Glutamatergic neuron (in vitro differentiated cells): Measurements from ENCODE around the gene PDCD2L. TPM values are rescaled to one million over a fixed set of nuclear protein-coding genes. Genes with fewer than 3 reads are reported as not detected.
"Not testable (repeated sequence)": the region's sequence is repeated elsewhere in the genome, so short reads cannot be mapped to it uniquely, and the experiment has no call there.

Source experiments
- DNase-seq: peaks from one replicate; pipeline ENCODE4 v3.0.0; 2022
- H3K27ac Mint-ChIP-seq: one replicate; pipeline ENCODE4 v1.8.0; 2020; ENCODE audit warnings: mild to moderate bottlenecking, mixed read lengths, inconsistent platforms; ENCODE audit not compliant: unreplicated experiment
- H3K27me3 Mint-ChIP-seq: one replicate; pipeline ENCODE4 v1.8.0; 2020; ENCODE audit warnings: mild to moderate bottlenecking, moderate library complexity, mixed read lengths, inconsistent platforms; ENCODE audit not compliant: unreplicated experiment
- H3K36me3 Mint-ChIP-seq: one replicate; pipeline ENCODE4 v1.8.0; 2020; ENCODE audit warnings: mild to moderate bottlenecking, mixed read lengths, inconsistent platforms; ENCODE audit not compliant: unreplicated experiment
- H3K4me1 Mint-ChIP-seq: one replicate; pipeline ENCODE4 v1.8.0; 2020; ENCODE audit warnings: mild to moderate bottlenecking, low read depth, mixed read lengths, inconsistent platforms; ENCODE audit not compliant: unreplicated experiment
- H3K4me3 Mint-ChIP-seq: one replicate; pipeline ENCODE4 v1.8.0; 2020; ENCODE audit warnings: mild to moderate bottlenecking, mixed read lengths, inconsistent platforms; ENCODE audit not compliant: unreplicated experiment
- H3K9me3 Mint-ChIP-seq: one replicate; pipeline ENCODE4 v1.8.0; 2020; ENCODE audit warnings: mild to moderate bottlenecking, moderate library complexity, mixed read lengths, inconsistent platforms; ENCODE audit not compliant: unreplicated experiment
- total RNA-seq: library from RNA; stranded (reverse); fragmentation: NEBNext Ultra II Directional; extraction: Animal tissue kit (Norgen Biotek cat#: 25700); gene quantifications from one replicate; pipeline ENCODE4 v1.2.1, GENCODE V29; 2021; ENCODE audit not compliant: unreplicated experiment
- TF ChIP-seq, protein P1 (sequence below): fragments of 200-600 bp; sonication (generic); IDR thresholded peaks from one replicate; pipeline ENCODE4 v1.5.0; 2021; ENCODE audit not compliant: partially characterized antibody, unreplicated experiment

Gene PDCD2L
- total RNA-seq, 1 donor from 2014 or later, result 15.0 TPM

GRCh38 chr19:34366738-34367623, 37.2 kb upstream of the PDCD2L start:
- TF ChIP-seq, protein P1, sequence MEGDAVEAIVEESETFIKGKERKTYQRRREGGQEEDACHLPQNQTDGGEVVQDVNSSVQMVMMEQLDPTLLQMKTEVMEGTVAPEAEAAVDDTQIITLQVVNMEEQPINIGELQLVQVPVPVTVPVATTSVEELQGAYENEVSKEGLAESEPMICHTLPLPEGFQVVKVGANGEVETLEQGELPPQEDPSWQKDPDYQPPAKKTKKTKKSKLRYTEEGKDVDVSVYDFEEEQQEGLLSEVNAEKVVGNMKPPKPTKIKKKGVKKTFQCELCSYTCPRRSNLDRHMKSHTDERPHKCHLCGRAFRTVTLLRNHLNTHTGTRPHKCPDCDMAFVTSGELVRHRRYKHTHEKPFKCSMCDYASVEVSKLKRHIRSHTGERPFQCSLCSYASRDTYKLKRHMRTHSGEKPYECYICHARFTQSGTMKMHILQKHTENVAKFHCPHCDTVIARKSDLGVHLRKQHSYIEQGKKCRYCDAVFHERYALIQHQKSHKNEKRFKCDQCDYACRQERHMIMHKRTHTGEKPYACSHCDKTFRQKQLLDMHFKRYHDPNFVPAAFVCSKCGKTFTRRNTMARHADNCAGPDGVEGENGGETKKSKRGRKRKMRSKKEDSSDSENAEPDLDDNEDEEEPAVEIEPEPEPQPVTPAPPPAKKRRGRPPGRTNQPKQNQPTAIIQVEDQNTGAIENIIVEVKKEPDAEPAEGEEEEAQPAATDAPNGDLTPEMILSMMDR, result no peak
- Mint-ChIP-seq H3K36me3 (peaks cover 5% of the 10 kb centered on the region), H3K27ac (no peak overlapping the region), H3K9me3 (peaks cover 7% of the 10 kb centered on the region), H3K27me3 (peaks cover 8% of the 10 kb centered on the region), H3K4me3 (peak overlapping the region; percentile 34), H3K4me1 (peaks cover 6% of the 10 kb centered on the region)
- no peak for DNase-seq

DNA sequence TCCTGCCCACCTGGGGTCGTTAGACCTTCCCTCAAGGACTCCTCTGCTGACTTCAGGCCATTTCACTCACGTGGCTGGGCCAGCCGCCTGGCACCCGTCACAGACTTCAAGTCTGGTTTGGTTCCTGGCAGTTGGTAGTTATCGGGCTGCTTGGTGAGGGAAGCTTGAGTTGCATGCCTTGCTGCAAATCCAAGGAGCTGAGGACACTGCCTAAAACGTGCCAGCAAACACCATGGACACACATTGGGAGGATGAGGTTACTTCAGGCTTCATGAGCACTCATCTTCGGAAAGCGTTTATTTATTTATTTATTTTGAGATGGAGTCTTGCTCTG, 36.6 kb upstream of the PDCD2L start:
- Mint-ChIP-seq H3K36me3 (peaks cover 5% of the 10 kb centered on the region), H3K27me3 (peaks cover 8% of the 10 kb centered on the region), H3K4me1 (peaks cover 6% of the 10 kb centered on the region), H3K27ac (no peak overlapping the region), H3K9me3 (peaks cover 7% of the 10 kb centered on the region), H3K4me3 (no peak overlapping the region)
- no peak for DNase-seq
- TF ChIP-seq, protein P1, result no peak

DNA sequence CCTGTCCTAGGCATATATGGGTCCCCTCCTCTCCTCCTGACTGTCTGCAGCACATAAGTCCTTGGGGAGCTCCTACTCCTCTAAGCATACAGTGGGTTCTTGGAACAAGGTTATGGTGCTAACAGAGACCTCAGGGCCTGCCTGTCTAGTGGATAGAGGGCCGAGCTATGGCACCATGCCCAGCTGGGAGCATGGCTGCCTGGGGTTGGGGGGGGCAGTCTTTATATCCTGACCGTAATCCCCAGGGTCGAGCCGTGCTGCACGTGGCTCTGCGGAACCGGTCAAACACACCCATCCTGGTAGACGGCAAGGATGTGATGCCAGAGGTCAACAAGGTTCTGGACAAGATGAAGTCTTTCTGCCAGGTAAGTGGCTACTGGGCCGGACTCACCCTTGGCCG, 35.9 kb upstream of the PDCD2L start:
- no peak for DNase-seq
- no peak overlapping the region for H3K4me3 Mint-ChIP-seq
- H3K36me3 Mint-ChIP-seq, result peaks cover 5% of the 10 kb centered on the region

DNA sequence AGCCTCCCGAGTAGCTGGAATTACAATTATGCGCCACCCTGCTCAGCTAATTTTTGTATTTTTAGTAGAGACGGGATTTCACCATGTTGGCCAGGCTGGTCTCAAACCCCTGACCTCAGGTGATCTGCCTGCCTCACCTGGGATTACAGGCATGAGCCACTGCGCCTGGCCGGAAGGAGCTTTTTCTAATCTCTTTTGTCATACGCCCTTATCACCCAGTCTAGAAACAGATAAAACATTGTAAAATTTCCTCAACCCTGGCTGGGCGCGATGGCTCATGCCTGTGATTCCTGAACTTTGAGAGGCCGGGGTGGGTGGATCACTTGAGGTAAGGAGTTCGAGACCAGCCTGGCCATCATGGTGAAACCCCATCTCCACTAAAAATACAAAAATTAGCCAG, 35.0 kb upstream of the PDCD2L start:
- H3K4me1 Mint-ChIP-seq, H3K9me3 Mint-ChIP-seq, DNase-seq, H3K4me3 Mint-ChIP-seq, H3K27ac Mint-ChIP-seq, H3K36me3 Mint-ChIP-seq, H3K27me3 Mint-ChIP-seq: not testable (repeated sequence)

More for the DNA sequence above, 35.9 kb upstream of the PDCD2L start:
- peaks cover 6% of the 10 kb centered on the region for H3K27me3 Mint-ChIP-seq
- H3K4me1 Mint-ChIP-seq, result peaks cover 3% of the 10 kb centered on the region
- peaks cover 7% of the 10 kb centered on the region for H3K9me3 Mint-ChIP-seq
- no peak overlapping the region for H3K27ac Mint-ChIP-seq
- TF ChIP-seq, protein P1, result no peak

- H3K9me3 Mint-ChIP-seq, result peaks cover 2% of the 10 kb centered on the region
- peaks cover 3% of the 10 kb centered on the region for H3K27me3 Mint-ChIP-seq
- H3K36me3 Mint-ChIP-seq, result peaks cover 5% of the 10 kb centered on the region
- TF ChIP-seq, protein P1, result no peak
- no peak overlapping the region for H3K27ac Mint-ChIP-seq
- H3K4me1 Mint-ChIP-seq, result no peaks in the 10 kb centered on the region
- no peak overlapping the region for H3K4me3 Mint-ChIP-seq
- no peak for DNase-seq
Measured at GRCh38 chr19:34370117-34370516, 34.1 kb upstream of the PDCD2L start.
